Superior temporal gyrus (tissue), 1 donor: Measurements from ENCODE around the gene COCH.
"Not testable (repeated sequence)": the region's sequence is repeated elsewhere in the genome, so short reads cannot be mapped to it uniquely, and the experiment has no call there.

Source experiments
- DNase-seq: peaks from one replicate; pipeline ENCODE4 v3.0.0-alpha.2; 2016; ENCODE audit errors: extremely low spot score

The COCH gene

GRCh38 chr14:30875788-30876053, 1.4 kb downstream of the COCH start:
- DNase-seq, result no peak

- DNase-seq, result no peak
These were observed 2.3 kb downstream of the COCH start for GRCh38 chr14:30876692-30877091.

GRCh38 chr14:30882431-30882830, 8.1 kb downstream of the COCH start:
- no peak for DNase-seq

- DNase-seq, result no peak
These were observed 9.3 kb downstream of the COCH start for GRCh38 chr14:30883508-30884294.

- DNase-seq, result no peak
These were observed 10.5 kb downstream of the COCH start for GRCh38 chr14:30884901-30885300.

- no peak for DNase-seq
These were observed 11.7 kb downstream of the COCH start for GRCh38 chr14:30885840-30886740.

- DNase-seq, result no peak
These were observed 14.3 kb downstream of the COCH start for GRCh38 chr14:30888480-30889243.

GRCh38 chr14:30889244-30889594, 14.9 kb downstream of the COCH start:
- no peak for DNase-seq

- no peak for DNase-seq
These were observed 19.5 kb downstream of the COCH start for GRCh38 chr14:30893819-30894218.

- no peak for DNase-seq
These were observed 20.7 kb downstream of the COCH start for GRCh38 chr14:30894923-30895515.

- DNase-seq, result no peak
These were observed 22.1 kb downstream of the COCH start for GRCh38 chr14:30896435-30896834.

- not testable (repeated sequence) for DNase-seq
These were observed 22.8 kb downstream of the COCH start for GRCh38 chr14:30897121-30897520.

- DNase-seq, result no peak
These were observed 29.1 kb downstream of the COCH start for GRCh38 chr14:30903285-30904124.

- DNase-seq, result peak; percentile 64
These were observed 32.6 kb downstream of the COCH start for GRCh38 chr14:30906752-30907658.

- no peak for DNase-seq
These were observed 33.3 kb downstream of the COCH start for GRCh38 chr14:30907659-30908057.

GRCh38 chr14:30908826-30909225, 34.5 kb downstream of the COCH start:
- DNase-seq, result no peak

GRCh38 chr14:30914812-30915211, 40.5 kb downstream of the COCH start:
- no peak for DNase-seq

GRCh38 chr14:30915596-30915995, 41.2 kb downstream of the COCH start:
- DNase-seq, result no peak

- DNase-seq, result no peak
These were observed 46.9 kb downstream of the COCH start for GRCh38 chr14:30921305-30921704.

GRCh38 chr14:30921788-30922187, 47.4 kb downstream of the COCH start:
- DNase-seq, result no peak
